Measurements from ENCODE around the gene ZNF474.
"Not testable (repeated sequence)": the region's sequence is repeated elsewhere in the genome, so short reads cannot be mapped to it uniquely, and the experiment has no call there.

ZNF474 gene

GRCh38 chr5:122129306-122129705 is at the start of gene ZNF474:
Gene ZNF474, plus strand, starts transcription at chr5:122129546. Its CDS starts 22,445 bp downstream, at chr5:122151991.
- DNase-seq (ENCODE audit: low read depth) = peak; percentile 98

GRCh38 chr5:122081541-122081940 is 47.8 kb upstream of the ZNF474 start:
- no peak for DNase-seq (ENCODE audit: low read depth)

GRCh38 chr5:122083535-122083934 is 45.8 kb upstream of the ZNF474 start:
- DNase-seq (ENCODE audit: low read depth) = no peak

- no peak for DNase-seq (ENCODE audit: low read depth)
Measured at GRCh38 chr5:122085041-122085440, 44.3 kb upstream of the ZNF474 start.

GRCh38 chr5:122089096-122090013 is 40.0 kb upstream of the ZNF474 start:
- DNase-seq (ENCODE audit: low read depth) = peak; percentile 94

GRCh38 chr5:122091936-122092600 is 37.3 kb upstream of the ZNF474 start:
- DNase-seq (ENCODE audit: low read depth) = peak; percentile 80

GRCh38 chr5:122093415-122094180 is 35.7 kb upstream of the ZNF474 start:
- DNase-seq (ENCODE audit: low read depth) = peak; percentile 97

- DNase-seq (ENCODE audit: low read depth) = not testable (repeated sequence)
Measured at GRCh38 chr5:122094251-122094650, 35.1 kb upstream of the ZNF474 start.

- no peak for DNase-seq (ENCODE audit: low read depth)
Measured at GRCh38 chr5:122095158-122095557, 34.2 kb upstream of the ZNF474 start.

GRCh38 chr5:122097391-122097790 is 32.0 kb upstream of the ZNF474 start:
- DNase-seq (ENCODE audit: low read depth) = peak; percentile 65

GRCh38 chr5:122099060-122099790 is 30.1 kb upstream of the ZNF474 start:
- peak; percentile 84 for DNase-seq (ENCODE audit: low read depth)

GRCh38 chr5:122101636-122102285 is 27.6 kb upstream of the ZNF474 start:
- peak; percentile 71 for DNase-seq (ENCODE audit: low read depth)

GRCh38 chr5:122102825-122103224 is 26.5 kb upstream of the ZNF474 start:
- DNase-seq (ENCODE audit: low read depth) = peak; percentile 75

GRCh38 chr5:122105909-122106308 is 23.4 kb upstream of the ZNF474 start:
- no peak for DNase-seq (ENCODE audit: low read depth)

GRCh38 chr5:122107016-122107415 is 22.3 kb upstream of the ZNF474 start:
- DNase-seq (ENCODE audit: low read depth) = no peak

- no peak for DNase-seq (ENCODE audit: low read depth)
Measured at GRCh38 chr5:122110987-122111386, 18.4 kb upstream of the ZNF474 start.

GRCh38 chr5:122111460-122111859 is 17.9 kb upstream of the ZNF474 start:
- DNase-seq (ENCODE audit: low read depth) = no peak

GRCh38 chr5:122112063-122112462 is 17.3 kb upstream of the ZNF474 start:
- DNase-seq (ENCODE audit: low read depth) = no peak

- DNase-seq (ENCODE audit: low read depth) = no peak
Measured at GRCh38 chr5:122112733-122113558, 16.4 kb upstream of the ZNF474 start.

- DNase-seq (ENCODE audit: low read depth) = no peak
Measured at GRCh38 chr5:122114501-122114900, 14.8 kb upstream of the ZNF474 start.
